Right renal cortex interstitium (tissue), 3 donors: ENCODE data around the gene NINJ1. TPM values are rescaled to one million over a fixed set of nuclear protein-coding genes. Genes with fewer than 3 reads are reported as not detected.

ENCODE experiments used
- DNase-seq, 3 donors: peaks; one replicate each; pipeline ENCODE4 v3.0.0-alpha.2; 2013; ENCODE audit warnings: low read depth in 3 of 3, low spot score in 2 of 3
- polyA plus RNA-seq, 3 donors: library from polyadenylated mRNA; unstranded; fragments of 120-200 nt; gene quantifications; one replicate each; pipeline ENCODE4 v1.2.1, GENCODE V29; 2013; ENCODE audit not compliant: insufficient read length in 3 of 3

Gene NINJ1
- polyA plus RNA-seq, 3 donors = 40.2 to 51.6 (median 44.2) TPM

GRCh38 chr9:93091056-93091452, 43.0 kb downstream of the NINJ1 start:
- no peak for DNase-seq

- no peak for DNase-seq
These were observed 43.9 kb downstream of the NINJ1 start for GRCh38 chr9:93090091-93090655.

GRCh38 chr9:93089481-93089991, 44.5 kb downstream of the NINJ1 start:
- no peak for DNase-seq

- no peak for DNase-seq
These were observed 45.0 kb downstream of the NINJ1 start for GRCh38 chr9:93089024-93089423.

- DNase-seq = no peak
These were observed 45.4 kb downstream of the NINJ1 start for GRCh38 chr9:93088656-93089015.

GRCh38 chr9:93087971-93088655, 45.9 kb downstream of the NINJ1 start:
- DNase-seq = no peak

- no peak for DNase-seq
These were observed 47.4 kb downstream of the NINJ1 start for GRCh38 chr9:93086447-93087224.

- no peak for DNase-seq
These were observed 48.4 kb downstream of the NINJ1 start for GRCh38 chr9:93085676-93086075.

GRCh38 chr9:93084471-93084881, 49.6 kb downstream of the NINJ1 start:
- no peak for DNase-seq

GRCh38 chr9:93083592-93084470, 50.2 kb downstream of the NINJ1 start:
- no peak for DNase-seq

GRCh38 chr9:93082841-93083411, 51.1 kb downstream of the NINJ1 start:
- DNase-seq = no peak

GRCh38 chr9:93081931-93082330, 52.1 kb downstream of the NINJ1 start:
- DNase-seq = no peak

- DNase-seq = no peak
These were observed 52.9 kb downstream of the NINJ1 start for GRCh38 chr9:93081081-93081529.

GRCh38 chr9:93080406-93080805, 53.6 kb downstream of the NINJ1 start:
- DNase-seq = no peak

- DNase-seq = no peak
These were observed 54.7 kb downstream of the NINJ1 start for GRCh38 chr9:93079371-93079770.

GRCh38 chr9:93077811-93078210, 56.2 kb downstream of the NINJ1 start:
- DNase-seq = no peak

- DNase-seq = no peak
These were observed 56.7 kb downstream of the NINJ1 start for GRCh38 chr9:93077367-93077766.

GRCh38 chr9:93076792-93077128, 57.3 kb downstream of the NINJ1 start:
- DNase-seq = no peak

- DNase-seq = no peak
These were observed 57.8 kb downstream of the NINJ1 start for GRCh38 chr9:93076101-93076791.

GRCh38 chr9:93072383-93072795, 61.7 kb downstream of the NINJ1 start:
- DNase-seq = no peak
